ENCODE results near the gene DNAAF3.

DNA sequence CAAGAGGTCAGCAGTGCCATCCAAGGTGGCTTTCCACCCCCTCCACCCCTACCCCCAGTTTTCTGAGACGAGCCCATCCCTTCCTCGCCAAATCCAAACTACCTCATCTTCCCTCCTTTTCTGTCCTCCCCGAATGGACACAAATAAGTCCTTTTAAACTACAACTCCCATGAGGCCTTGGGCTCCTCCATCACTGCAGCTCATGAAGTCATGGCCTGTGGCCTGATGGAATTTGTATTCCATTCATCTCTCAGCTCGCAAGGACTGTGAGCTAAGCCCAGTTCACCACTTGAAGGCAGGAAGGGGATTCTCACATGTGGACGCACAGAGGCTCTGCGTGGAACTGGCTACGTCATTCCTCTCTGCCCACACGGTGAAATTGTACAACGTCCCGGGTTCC, 30.4 kb upstream of the DNAAF3 start:
- TF ChIP-seq YY1 (IDR thresholded peaks at IDR 0.05; ENCODE audit: insufficient read depth, insufficient read length): no peak
- no peak for TF ChIP-seq ZNF274 (IDR thresholded peaks at IDR 0.05; ENCODE audit: low read depth, low read length)
